Skeletal muscle satellite cell (primary cell): ENCODE data around the gene GPATCH1. TPM values are rescaled to one million over a fixed set of nuclear protein-coding genes. Genes with fewer than 3 reads are reported as not detected.
A peak's percentile ranks its signal among the peaks of the same experiment; 100 is the strongest.
"Not testable (repeated sequence)": the region's sequence is repeated elsewhere in the genome, so short reads cannot be mapped to it uniquely, and the experiment has no call there.

Experiments used
- H3K27me3 ChIP-seq: 2 replicates; pipeline ENCODE4 v1.7.0; 2013; ENCODE audit warnings: low read length; ENCODE audit not compliant: control insufficient read depth, insufficient read depth
- H3K36me3 ChIP-seq: 2 replicates; pipeline ENCODE4 v1.7.0; 2013; ENCODE audit warnings: mild to moderate bottlenecking, control low read depth, low read length; ENCODE audit not compliant: insufficient read depth
- H3K4me1 ChIP-seq: 2 replicates; pipeline ENCODE4 v1.7.0; 2013; ENCODE audit warnings: low read length; ENCODE audit not compliant: control insufficient read depth, insufficient read depth
- H3K4me2 ChIP-seq: 2 replicates; pipeline ENCODE4 v1.7.0; 2013; ENCODE audit warnings: mild to moderate bottlenecking, low read length
- H3K4me3 ChIP-seq: 2 replicates; pipeline ENCODE4 v1.7.0; 2013; ENCODE audit warnings: low read length
- H3K9ac ChIP-seq: 2 replicates; pipeline ENCODE4 v1.7.0; 2013; ENCODE audit warnings: mild to moderate bottlenecking, low read depth, low read length, moderate library complexity
- H3K9me3 ChIP-seq: replicated peaks from 2 replicates; pipeline ENCODE4 v1.7.0; 2013; ENCODE audit warnings: mild to moderate bottlenecking, control low read depth, low read length
- total RNA-seq: library from RNA; depleted of rRNA; stranded (reverse); fragments of >200 nt; gene quantifications from 2 replicates; pipeline ENCODE4 v1.2.3, GENCODE V29; 2012; rRNA removed

The GPATCH1 gene
- 3.5 and 4.3 TPM in 2 replicates for total RNA-seq

GRCh38 chr19:33080761-33081681 is at the start of gene GPATCH1:
Gene GPATCH1, plus strand, starts transcription at chr19:33081181. Its CDS starts 13 bp downstream, at chr19:33081194.
- no peaks in the 10 kb centered on the region for H3K36me3 ChIP-seq
- peaks cover 21% of the 10 kb centered on the region for H3K4me1 ChIP-seq
- H3K4me3 ChIP-seq = peak within 1 kb of the TSS; percentile 98
- peak within 1 kb of the TSS; percentile 91 for H3K4me2 ChIP-seq
- no peaks in the 10 kb centered on the region for H3K27me3 ChIP-seq
- peak within 1 kb of the TSS; percentile 89 for H3K9ac ChIP-seq
- H3K9me3 ChIP-seq = no peaks in the 10 kb centered on the region

GRCh38 chr19:33032218-33032781 is 48.7 kb upstream of the GPATCH1 start:
- H3K4me2 ChIP-seq = no peak overlapping the region
- no peaks in the 10 kb centered on the region for H3K36me3 ChIP-seq
- no peak overlapping the region for H3K9ac ChIP-seq
- H3K27me3 ChIP-seq = no peaks in the 10 kb centered on the region
- H3K4me1 ChIP-seq = no peaks in the 10 kb centered on the region
- H3K9me3 ChIP-seq = no peaks in the 10 kb centered on the region
- no peak overlapping the region for H3K4me3 ChIP-seq

GRCh38 chr19:33035461-33035860 is 45.5 kb upstream of the GPATCH1 start:
- no peak overlapping the region for H3K4me2 ChIP-seq
- no peak overlapping the region for H3K4me3 ChIP-seq
- H3K36me3 ChIP-seq = no peaks in the 10 kb centered on the region
- no peaks in the 10 kb centered on the region for H3K27me3 ChIP-seq
- no peak overlapping the region for H3K9ac ChIP-seq
- H3K4me1 ChIP-seq = no peaks in the 10 kb centered on the region
- H3K9me3 ChIP-seq = no peaks in the 10 kb centered on the region

- H3K4me3 ChIP-seq, H3K9me3 ChIP-seq, H3K27me3 ChIP-seq, H3K4me2 ChIP-seq, H3K9ac ChIP-seq, H3K36me3 ChIP-seq, H3K4me1 ChIP-seq: not testable (repeated sequence)
Measured at GRCh38 chr19:33036370-33037167, 44.4 kb upstream of the GPATCH1 start.

- H3K9ac ChIP-seq, H3K27me3 ChIP-seq, H3K4me3 ChIP-seq, H3K4me1 ChIP-seq, H3K36me3 ChIP-seq, H3K4me2 ChIP-seq, H3K9me3 ChIP-seq: not testable (repeated sequence)
Measured at GRCh38 chr19:33037168-33038025, 43.6 kb upstream of the GPATCH1 start.

- Histone ChIP-seq H3K36me3 (no peaks in the 10 kb centered on the region), H3K4me1 (peaks cover 5% of the 10 kb centered on the region), H3K9me3 (no peaks in the 10 kb centered on the region), H3K4me3 (no peak overlapping the region), H3K27me3 (no peaks in the 10 kb centered on the region), H3K9ac (no peak overlapping the region), H3K4me2 (no peak overlapping the region)
Measured at GRCh38 chr19:33039108-33039599, 41.8 kb upstream of the GPATCH1 start.

- H3K27me3 ChIP-seq = no peaks in the 10 kb centered on the region
- no peaks in the 10 kb centered on the region for H3K9me3 ChIP-seq
- no peak overlapping the region for H3K9ac ChIP-seq
- H3K4me1 ChIP-seq = peaks cover 5% of the 10 kb centered on the region
- no peak overlapping the region for H3K4me3 ChIP-seq
- H3K4me2 ChIP-seq = no peak overlapping the region
- H3K36me3 ChIP-seq = no peaks in the 10 kb centered on the region
Measured at GRCh38 chr19:33039815-33040214, 41.2 kb upstream of the GPATCH1 start.

GRCh38 chr19:33040994-33041827 is 39.8 kb upstream of the GPATCH1 start:
- H3K36me3 ChIP-seq = no peaks in the 10 kb centered on the region
- H3K9me3 ChIP-seq = no peaks in the 10 kb centered on the region
- H3K4me2 ChIP-seq = no peak overlapping the region
- peaks cover 5% of the 10 kb centered on the region for H3K4me1 ChIP-seq
- no peak overlapping the region for H3K9ac ChIP-seq
- no peaks in the 10 kb centered on the region for H3K27me3 ChIP-seq
- H3K4me3 ChIP-seq = no peak overlapping the region

- not testable (repeated sequence) for H3K9ac ChIP-seq, H3K4me2 ChIP-seq, H3K9me3 ChIP-seq, H3K4me3 ChIP-seq, H3K4me1 ChIP-seq, H3K27me3 ChIP-seq, H3K36me3 ChIP-seq
Measured at GRCh38 chr19:33041828-33042160, 39.2 kb upstream of the GPATCH1 start.

- H3K36me3 ChIP-seq = no peaks in the 10 kb centered on the region
- H3K4me3 ChIP-seq = no peak overlapping the region
- no peak overlapping the region for H3K4me2 ChIP-seq
- H3K9ac ChIP-seq = no peak overlapping the region
- no peaks in the 10 kb centered on the region for H3K9me3 ChIP-seq
- H3K4me1 ChIP-seq = no peaks in the 10 kb centered on the region
- no peaks in the 10 kb centered on the region for H3K27me3 ChIP-seq
Measured at GRCh38 chr19:33047422-33047821, 33.6 kb upstream of the GPATCH1 start.
